Stimulated activated CD4-positive, alpha-beta T cell treated with anti-CD3 and anti-CD28 coated beads, Interleukin-15, amount 100 ng/mL, for 1 hour (primary cell): ENCODE measurements around the gene DCLRE1A.

ENCODE experiments used
- DNase-seq, 2 donors: peaks; one replicate each; pipeline ENCODE4 v3.0.0-alpha.2; 2020; ENCODE audit warnings: low read depth in 1 of 2, low spot score in 1 of 2

DCLRE1A gene

GRCh38 chr10:113854013-113854760, at the start of gene DCLRE1A, which contains the start of gene NHLRC2:
Gene DCLRE1A (minus strand): TSS chr10:113854082. CDS start chr10:113853182, 900 bp downstream.
Gene NHLRC2 (plus strand): TSS chr10:113854661. CDS start chr10:113854873, 212 bp downstream.
- DNase-seq = peak; percentile 38 to 49

DNA sequence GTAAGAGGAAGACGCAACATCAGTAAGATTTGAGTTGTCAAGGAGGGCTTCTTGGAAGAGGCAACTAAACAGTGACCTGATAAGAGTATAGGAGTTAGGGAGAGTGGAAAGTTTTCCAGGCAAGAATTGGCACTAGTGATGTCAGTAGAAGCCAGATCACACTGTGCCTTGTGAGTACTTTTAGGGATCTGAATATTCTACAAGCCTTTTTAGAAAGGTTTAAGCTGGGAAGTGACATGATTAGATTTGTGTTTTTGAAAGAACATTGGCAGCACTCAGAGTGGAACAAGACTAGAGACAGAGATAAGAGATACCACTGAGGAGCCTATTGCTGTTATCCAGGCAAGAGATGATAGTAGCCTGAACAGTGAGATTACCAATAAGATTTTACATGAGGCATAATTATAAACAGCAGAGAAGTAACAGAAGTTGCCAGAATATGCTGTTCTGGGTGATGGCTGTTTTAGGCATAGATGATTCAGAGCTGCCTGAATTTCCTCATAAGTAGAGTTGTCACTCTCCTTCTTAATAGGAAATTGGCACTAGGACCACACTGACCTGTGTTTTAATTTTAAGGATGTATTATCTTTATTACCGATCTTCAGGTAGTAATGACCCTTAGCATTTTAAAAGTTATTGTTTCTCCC, 46.2 kb upstream of the DCLRE1A start:
- no peak for DNase-seq

DNA sequence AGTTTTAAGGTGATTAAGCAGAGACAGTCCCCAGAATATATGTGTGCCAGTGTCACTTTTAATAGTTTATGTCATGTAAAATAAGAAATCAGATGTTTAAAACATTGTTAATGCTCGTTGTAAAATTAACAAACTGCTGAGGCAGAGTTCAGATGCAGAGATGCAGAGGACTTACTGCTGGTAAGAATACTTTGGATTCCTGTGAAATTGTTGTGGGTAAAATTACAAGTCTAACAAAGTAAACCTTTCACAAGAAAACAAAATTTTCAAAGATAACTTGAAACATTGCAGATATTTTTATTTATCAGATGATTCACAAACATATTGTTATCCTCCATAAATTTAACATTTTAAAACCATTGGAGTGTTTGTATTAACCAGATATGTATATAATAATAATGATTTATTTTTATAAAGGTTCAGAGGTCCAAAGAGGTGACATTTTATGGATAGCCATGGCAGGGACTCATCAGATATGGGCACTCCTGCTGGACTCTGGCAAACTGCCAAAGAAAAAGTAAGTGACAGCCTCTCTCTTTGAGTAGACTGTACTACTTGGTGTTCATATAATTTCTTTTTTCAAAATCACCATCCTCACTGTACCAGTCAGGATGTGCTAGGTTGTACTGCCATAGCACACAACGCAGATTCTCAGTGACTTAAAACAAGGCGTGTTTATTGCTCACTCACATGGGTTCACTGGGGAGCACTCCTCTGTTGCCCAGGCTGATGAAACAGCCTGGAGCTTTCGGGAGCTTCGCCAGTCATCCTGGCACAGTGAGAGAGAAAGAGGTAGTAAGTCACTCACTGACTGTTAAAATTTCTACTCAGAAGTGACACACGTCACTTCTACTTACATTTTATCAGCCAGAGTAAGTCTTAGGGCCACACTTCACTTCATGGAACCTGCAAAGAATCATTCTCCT, 44.1 kb upstream of the DCLRE1A start:
- no peak for DNase-seq

DNA sequence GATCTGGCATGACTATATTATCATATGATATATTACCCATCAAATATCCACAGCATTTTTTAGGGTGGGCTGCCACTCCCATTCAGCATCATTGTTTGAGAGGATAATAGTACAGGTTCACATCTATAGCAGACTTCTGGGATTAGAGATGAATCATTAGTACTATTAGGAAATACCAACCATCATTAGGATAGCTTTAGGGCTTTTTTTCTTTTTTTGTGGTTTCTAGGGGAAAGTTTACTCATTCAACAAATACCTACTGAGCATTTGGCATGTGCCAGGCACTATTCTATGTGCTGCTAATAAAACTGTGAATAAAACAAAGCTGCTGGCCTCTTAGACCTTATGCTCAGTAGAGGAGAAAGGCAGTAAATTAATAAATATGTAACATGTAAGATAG, 41.1 kb upstream of the DCLRE1A start:
- DNase-seq = no peak

GRCh38 chr10:113894581-113894980, 40.7 kb upstream of the DCLRE1A start:
- DNase-seq = no peak

GRCh38 chr10:113893570-113893969, 39.7 kb upstream of the DCLRE1A start:
- DNase-seq = no peak

DNA sequence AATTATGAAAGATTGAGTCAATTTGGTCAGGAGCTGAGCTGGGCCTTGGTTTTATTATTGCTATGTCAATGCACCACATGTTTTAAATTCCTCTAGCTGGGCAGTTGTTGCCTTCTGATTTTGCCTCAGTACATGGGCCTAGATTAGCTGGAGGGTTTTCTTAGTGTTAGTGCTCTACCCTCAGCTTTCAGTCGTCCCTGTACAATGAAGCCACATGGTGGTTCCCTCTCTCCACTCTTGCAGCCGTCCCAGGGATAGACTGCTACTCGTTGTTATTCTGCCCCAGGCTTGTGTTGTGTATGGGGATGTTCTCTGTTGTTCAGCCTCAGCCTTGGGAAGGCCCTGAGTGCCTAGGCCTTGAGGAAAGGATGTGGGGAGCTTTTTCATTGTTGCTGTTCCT, 37.6 kb upstream of the DCLRE1A start:
- DNase-seq = no peak

DNA sequence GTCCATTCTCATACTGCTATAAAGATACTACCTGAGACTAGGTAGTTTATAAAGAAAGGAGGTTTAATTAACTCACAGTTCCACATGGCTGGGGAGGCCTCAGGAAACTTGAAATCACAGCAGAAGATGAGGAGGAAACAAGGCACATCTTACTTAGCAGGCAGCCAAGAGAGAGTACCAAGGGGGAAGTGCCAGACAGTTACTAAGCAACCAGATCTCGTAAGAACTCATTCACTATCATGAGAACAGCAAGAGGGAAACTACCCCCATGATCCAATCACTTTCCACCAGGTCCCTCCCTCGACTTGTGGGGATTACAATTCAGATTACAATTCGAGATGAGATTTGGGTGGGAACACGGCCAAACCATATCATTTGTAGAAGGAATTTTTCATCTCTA, 36.9 kb upstream of the DCLRE1A start:
- DNase-seq = no peak

- no peak for DNase-seq
Observed at GRCh38 chr10:113889911-113890310, 36.0 kb upstream of the DCLRE1A start.

DNA sequence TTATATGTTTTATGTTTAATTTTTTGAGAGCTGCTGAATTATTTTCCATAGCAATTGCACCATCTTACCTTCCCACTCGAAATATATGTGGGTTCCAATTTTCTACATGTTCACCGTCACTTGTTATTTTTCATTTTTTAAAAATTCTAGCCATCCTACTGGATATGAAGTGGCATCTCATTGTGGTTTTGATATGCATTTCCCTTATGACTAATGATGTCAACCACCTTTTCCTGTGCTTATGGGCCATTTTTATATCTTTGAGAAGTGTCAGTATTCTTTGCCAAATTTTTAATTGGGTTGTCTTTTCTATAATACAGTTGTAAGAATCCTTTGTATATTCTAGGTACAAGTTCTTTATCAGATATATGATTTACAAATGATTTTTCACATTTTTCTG, 28.4 kb upstream of the DCLRE1A start:
- DNase-seq = no peak

DNA sequence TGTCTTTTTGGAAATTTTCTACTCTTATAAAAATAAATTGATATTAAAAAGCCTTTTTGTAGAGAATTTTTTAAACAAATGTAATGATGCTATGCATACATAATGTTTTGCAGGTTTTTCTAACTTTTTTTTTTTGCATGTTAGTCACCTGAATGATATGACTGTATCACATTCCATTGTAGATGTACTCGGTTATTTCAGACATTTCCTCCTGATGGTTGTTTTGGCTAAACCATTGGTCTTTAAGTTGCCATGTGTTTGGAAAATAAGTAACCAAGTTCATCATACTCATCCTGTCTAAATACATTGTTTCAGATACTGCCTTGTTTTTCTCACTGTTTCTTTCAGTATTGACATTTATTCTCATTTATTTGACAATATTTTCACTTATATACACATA, 26.4 kb upstream of the DCLRE1A start:
- no peak for DNase-seq

- no peak for DNase-seq
Observed at GRCh38 chr10:113879691-113880090, 25.8 kb upstream of the DCLRE1A start.

- DNase-seq = no peak
Observed at GRCh38 chr10:113876461-113876860, 22.6 kb upstream of the DCLRE1A start.

DNA sequence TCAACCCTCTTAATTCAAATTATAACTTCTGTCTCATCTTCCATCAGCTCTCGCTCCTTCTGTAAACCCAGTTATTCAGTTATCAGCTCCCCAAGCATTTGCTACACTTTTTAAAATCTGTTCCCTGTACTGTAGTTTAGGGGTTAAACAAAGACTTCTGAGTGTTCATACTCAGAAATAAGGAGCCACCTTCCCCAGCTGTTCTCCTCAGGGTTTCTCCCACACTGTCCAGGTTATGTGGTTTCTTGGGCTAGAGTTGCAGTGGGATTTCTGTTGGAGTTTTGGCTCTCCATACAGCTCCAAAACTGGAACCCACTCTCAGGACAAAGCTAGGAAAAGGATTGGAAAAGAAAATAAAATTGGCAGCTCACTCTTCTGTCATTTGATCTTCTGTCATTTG, 21.3 kb upstream of the DCLRE1A start:
- DNase-seq = no peak

DNA sequence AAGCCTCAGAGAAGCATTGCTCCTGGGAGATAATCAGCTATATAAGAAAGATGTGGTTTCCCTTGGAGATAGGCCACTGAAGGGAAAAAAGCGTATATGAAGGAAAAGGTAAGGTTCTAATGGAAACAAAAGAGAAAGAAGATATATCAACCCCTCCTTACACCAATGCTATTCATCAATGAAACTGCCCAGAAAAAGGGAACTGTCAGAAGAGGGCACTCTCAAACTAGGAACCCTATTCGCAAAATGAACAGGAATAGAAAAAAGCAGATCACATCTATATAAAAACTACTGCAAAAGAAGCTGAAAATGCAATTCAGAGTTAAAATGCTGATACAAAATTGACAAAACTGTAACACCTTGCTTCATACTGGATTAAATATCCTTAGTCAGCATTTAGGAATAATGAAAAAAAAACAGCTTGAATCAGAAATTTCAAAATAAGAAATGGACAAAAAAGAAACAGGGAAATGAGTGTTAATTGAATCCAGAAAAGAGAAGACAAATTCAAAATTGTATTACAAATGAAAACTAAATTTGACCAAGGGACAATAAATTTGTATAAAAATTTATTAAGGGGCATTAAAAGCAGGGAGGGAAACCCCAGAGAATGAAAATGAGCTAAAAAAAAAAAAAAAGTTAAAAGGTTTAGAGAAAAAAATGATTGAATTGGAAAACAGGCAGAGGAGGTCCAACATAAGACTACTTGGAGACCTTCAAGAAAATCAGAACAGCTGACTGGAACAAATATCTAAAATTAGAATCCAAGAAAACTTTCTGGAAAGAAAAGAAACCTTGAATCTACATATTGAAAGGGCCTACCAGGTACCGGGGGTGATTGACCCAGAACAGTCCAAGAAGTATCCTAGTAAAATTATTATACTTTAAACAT, 18.5 kb upstream of the DCLRE1A start:
- no peak for DNase-seq

DNA sequence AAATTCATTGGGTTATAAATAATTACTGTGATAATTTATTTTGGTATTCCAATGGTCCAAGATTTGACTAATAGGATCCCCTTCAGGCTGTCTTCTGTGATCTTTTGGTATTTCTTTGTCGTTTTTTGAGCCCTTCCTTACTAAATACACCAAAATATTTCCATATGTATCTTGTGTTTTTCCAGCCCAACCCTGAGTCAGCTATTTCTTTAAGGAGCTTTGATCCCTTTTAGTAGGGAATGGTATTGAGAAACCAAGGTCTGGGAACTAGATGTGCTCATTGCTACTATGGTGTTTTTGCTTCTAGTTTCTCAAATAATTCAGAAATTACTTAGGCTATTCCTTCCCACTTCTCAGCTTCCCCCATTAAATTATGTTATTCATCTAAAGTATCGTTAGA, 15.9 kb upstream of the DCLRE1A start:
- no peak for DNase-seq

DNA sequence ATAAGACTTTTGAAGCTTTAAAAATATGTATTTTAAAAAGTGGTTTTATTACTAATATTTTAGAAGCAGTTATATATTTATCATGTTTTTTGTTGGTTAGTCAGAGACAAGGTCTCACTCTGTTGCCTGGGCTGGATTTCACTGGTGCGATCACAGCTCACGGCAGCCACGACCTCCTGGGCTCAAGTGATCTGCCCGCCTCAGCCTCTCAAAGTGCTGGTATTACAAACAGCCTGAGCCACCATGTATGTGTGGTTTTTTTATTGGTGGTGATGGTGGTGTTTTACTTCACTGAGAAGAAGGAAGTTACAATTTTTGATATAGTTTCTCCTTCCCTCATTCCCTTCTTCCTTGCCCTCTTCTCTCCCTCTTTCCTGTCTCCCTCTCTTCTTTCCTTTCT, 14.0 kb upstream of the DCLRE1A start:
- no peak for DNase-seq

- no peak for DNase-seq
Observed at GRCh38 chr10:113866551-113867394, 12.9 kb upstream of the DCLRE1A start.

- no peak for DNase-seq
Observed at GRCh38 chr10:113865901-113866300, 12.0 kb upstream of the DCLRE1A start.

DNA sequence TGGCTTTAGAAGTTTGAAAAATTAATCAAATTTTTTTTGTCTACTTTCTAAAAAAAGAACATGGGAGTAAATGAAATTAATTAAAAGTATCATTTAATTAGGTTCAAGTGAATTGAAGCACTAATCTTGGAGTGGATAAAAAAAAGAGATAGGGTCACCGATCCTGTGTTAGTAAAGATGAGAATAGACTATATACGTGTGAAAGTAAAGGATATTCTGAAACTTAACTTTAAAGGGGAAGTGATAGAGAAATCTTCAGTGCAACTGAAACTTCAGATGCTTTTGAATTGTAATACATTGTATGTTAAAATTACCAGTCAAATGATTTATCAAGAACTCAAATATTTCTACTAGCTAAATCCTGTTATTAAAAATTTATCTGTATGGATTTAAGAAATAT, 5.4 kb upstream of the DCLRE1A start:
- DNase-seq = no peak
